Neural cell (in vitro differentiated cells): ENCODE results near the gene IL7R.

Experiments used
- EP300 ChIP-seq: fragments of 450-650 bp; conservative IDR thresholded peaks from 2 replicates; pipeline ENCODE4 v1.6.1; 2014; ENCODE audit warnings: antibody characterized with exemption, mild to moderate bottlenecking, moderate library complexity; ENCODE audit not compliant: poor library complexity, severe bottlenecking
- EZH2 ChIP-seq: fragments of 200-600, 300-800 bp; shearing (Covaris generic), sonication (generic); IDR thresholded peaks from 2 replicates; pipeline ENCODE4 v1.6.1; 2014; ENCODE audit warnings: antibody characterized with exemption, low read length, borderline replicate concordance, mild to moderate bottlenecking; ENCODE audit not compliant: insufficient read depth, poor library complexity, severe bottlenecking
- MXI1 ChIP-seq: fragments of 450-650 bp; conservative IDR thresholded peaks from 2 replicates; pipeline ENCODE4 v1.6.1; 2014; ENCODE audit warnings: antibody characterized with exemption, mild to moderate bottlenecking; ENCODE audit not compliant: poor library complexity, severe bottlenecking
- POLR2AphosphoS5 ChIP-seq: IDR thresholded peaks from 2 replicates; pipeline ENCODE4 v1.6.1; 2012
- RAD21 ChIP-seq: fragments of 450-650 bp; conservative IDR thresholded peaks from 2 replicates; pipeline ENCODE4 v1.6.1; 2014; ENCODE audit warnings: antibody characterized with exemption, mild to moderate bottlenecking, moderate library complexity
- SMC3 ChIP-seq: fragments of 450-650 bp; conservative IDR thresholded peaks from 2 replicates; pipeline ENCODE4 v1.6.1; 2014; ENCODE audit warnings: antibody characterized with exemption, mild to moderate bottlenecking, moderate library complexity; ENCODE audit not compliant: poor library complexity
- TAF1 ChIP-seq: IDR thresholded peaks from 2 replicates; pipeline ENCODE4 v1.6.1; 2012; ENCODE audit warnings: low read depth
- TF ChIP-seq, protein P1 (sequence below): fragments of 450-650 bp; IDR thresholded peaks from 2 replicates; pipeline ENCODE4 v1.5.1; 2014; ENCODE audit warnings: antibody characterized with exemption, mild to moderate bottlenecking, moderate library complexity; ENCODE audit not compliant: poor library complexity, severe bottlenecking
- TF ChIP-seq, protein P2 (sequence below): IDR thresholded peaks from 2 replicates; pipeline ENCODE4 v1.6.1; 2012; ENCODE audit warnings: borderline replicate concordance

DNA sequence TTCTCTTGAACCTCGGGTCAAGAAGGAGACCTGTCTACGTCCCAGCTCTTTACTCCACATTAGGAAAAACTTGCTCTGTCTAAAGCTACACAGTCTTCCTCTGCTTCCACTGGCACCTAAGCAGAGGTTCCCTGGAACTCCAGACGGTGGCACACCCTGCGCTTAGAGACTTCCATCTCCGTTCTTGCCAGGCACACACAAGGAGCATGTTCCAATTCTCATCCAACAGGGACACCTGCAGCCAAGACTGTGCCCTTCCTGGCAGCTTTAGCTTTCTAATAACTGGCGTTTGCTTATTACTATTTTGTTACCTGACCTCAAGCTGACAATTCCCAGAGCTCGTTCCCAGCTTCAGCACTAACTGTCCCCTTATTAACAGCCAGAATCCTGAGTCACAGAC lies 65.8 kb downstream of the IL7R start:
- TF ChIP-seq, protein P1, sequence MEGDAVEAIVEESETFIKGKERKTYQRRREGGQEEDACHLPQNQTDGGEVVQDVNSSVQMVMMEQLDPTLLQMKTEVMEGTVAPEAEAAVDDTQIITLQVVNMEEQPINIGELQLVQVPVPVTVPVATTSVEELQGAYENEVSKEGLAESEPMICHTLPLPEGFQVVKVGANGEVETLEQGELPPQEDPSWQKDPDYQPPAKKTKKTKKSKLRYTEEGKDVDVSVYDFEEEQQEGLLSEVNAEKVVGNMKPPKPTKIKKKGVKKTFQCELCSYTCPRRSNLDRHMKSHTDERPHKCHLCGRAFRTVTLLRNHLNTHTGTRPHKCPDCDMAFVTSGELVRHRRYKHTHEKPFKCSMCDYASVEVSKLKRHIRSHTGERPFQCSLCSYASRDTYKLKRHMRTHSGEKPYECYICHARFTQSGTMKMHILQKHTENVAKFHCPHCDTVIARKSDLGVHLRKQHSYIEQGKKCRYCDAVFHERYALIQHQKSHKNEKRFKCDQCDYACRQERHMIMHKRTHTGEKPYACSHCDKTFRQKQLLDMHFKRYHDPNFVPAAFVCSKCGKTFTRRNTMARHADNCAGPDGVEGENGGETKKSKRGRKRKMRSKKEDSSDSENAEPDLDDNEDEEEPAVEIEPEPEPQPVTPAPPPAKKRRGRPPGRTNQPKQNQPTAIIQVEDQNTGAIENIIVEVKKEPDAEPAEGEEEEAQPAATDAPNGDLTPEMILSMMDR = no peak
- TF ChIP-seq, protein P2, sequence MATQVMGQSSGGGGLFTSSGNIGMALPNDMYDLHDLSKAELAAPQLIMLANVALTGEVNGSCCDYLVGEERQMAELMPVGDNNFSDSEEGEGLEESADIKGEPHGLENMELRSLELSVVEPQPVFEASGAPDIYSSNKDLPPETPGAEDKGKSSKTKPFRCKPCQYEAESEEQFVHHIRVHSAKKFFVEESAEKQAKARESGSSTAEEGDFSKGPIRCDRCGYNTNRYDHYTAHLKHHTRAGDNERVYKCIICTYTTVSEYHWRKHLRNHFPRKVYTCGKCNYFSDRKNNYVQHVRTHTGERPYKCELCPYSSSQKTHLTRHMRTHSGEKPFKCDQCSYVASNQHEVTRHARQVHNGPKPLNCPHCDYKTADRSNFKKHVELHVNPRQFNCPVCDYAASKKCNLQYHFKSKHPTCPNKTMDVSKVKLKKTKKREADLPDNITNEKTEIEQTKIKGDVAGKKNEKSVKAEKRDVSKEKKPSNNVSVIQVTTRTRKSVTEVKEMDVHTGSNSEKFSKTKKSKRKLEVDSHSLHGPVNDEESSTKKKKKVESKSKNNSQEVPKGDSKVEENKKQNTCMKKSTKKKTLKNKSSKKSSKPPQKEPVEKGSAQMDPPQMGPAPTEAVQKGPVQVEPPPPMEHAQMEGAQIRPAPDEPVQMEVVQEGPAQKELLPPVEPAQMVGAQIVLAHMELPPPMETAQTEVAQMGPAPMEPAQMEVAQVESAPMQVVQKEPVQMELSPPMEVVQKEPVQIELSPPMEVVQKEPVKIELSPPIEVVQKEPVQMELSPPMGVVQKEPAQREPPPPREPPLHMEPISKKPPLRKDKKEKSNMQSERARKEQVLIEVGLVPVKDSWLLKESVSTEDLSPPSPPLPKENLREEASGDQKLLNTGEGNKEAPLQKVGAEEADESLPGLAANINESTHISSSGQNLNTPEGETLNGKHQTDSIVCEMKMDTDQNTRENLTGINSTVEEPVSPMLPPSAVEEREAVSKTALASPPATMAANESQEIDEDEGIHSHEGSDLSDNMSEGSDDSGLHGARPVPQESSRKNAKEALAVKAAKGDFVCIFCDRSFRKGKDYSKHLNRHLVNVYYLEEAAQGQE = no peak
- TF ChIP-seq POLR2AphosphoS5 (no peak), SMC3 (no peak), EZH2 (no peak), EP300 (no peak), RAD21 (no peak), TAF1 (no peak), MXI1 (no peak)
